Measurements from ENCODE around the gene SPATA12.
"Not testable (repeated sequence)": the region's sequence is repeated elsewhere in the genome, so short reads cannot be mapped to it uniquely, and the experiment has no call there.

Gene SPATA12

DNA sequence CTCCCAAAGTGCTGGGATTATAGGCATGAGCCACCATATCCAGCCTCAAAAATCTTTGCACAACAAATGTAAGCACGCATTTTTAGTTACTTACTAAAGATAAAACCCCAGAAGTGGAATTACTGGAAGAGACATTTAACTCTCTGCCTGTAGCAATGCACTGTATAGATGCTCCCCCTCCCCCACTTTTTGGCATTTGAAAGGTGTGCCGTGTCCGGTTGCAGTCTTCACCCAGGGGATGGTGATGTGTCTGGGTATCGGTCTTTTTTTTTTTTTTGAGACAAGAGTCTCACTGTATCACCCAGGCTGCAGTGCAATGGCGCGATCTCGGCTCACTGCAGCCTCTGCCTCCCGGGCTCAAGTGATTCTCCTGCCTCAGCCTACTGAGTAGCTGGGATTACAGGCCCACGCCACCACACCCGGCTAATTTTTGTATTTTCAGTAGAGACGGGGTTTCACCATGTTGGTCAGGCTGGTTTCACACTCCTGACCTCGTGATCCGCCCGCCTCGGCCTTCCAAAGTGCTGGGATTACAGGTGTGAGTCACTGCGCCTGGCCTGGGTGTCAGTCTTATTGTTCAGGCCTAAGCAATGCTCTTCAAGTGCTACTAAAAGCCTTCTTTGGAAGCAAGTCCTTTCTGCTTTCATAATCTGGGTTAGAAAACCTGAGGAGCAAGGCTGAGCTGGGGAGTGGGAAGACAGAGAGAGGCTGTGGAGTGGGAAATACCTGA lies 23.0 kb downstream of the SPATA12 start:
- DNase-seq (ENCODE audit: low spot score): not testable (repeated sequence)

DNA sequence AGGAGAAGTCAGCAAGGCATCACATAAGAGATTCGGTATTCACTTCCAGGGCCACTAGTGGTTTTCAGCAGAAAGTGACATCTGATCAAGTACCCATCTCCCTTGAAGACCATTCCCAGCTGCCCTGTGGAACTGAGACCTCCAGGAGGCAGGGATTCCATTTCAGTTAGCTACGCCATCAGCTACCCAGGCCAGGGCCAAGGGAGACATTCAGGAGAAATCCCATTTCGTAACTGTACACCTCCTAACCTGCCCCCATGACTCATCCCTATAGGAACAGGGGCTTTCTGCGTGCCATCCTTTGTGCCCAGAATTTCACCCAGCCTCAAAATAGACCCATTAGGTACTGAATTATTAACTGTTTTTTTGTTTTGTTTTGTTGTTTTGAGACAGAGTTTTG lies 24.7 kb downstream of the SPATA12 start:
- no peak for DNase-seq (ENCODE audit: low spot score)

DNA sequence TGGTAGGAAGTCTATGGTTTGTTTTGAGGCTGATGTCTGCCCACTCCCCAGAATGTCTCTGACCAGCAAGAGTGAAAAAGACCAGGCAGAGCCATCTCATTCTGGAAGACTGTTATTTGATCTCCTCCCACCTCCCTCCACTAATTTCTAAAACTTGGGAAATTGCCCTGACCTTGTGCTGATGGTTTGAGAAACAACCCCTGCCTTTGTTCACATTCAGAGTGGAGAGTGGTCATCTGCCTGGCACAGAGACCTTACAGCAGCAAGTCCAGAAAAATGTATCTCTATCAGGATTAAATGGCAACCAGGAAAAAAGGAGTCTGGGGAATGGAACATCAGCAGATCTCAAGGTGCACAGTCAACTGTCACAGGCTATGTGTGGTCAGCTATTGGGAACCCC lies 25.7 kb downstream of the SPATA12 start:
- DNase-seq (ENCODE audit: low spot score): no peak

DNA sequence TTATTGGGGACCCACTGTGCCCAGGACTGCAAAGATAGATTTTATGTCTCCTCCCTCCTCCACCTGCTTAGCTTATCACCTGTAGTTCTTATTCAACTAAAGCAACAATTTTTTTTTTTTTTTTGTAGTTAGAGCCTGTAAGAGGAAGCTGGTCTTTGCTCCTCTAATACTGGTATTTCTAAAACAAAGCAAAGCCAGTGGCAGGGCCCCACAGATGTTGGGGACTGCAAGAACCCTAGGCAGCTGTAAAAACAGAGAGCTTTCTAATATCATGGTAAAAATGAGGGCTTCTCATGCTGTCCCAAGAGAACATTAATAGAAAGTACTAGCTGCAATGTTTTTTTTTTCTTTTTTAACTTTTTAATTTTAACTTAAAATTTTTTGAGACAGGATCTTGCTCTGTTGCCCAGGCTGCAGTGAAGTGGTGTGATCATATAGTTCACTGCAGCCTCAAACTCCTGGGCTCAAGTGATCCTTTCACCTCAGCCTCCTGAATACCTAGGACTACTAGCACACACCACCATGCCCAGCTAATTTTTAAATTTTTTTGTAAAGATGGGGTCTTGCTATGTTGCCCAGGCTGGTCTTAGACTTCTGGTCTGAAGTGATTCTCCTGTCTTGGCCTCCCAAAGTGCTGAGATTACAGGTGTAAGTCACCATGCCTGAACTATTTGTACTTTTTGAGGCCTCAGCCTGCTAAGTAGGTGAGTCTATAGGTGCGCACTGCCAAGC lies 27.1 kb downstream of the SPATA12 start:
- no peak for DNase-seq (ENCODE audit: low spot score)

DNA sequence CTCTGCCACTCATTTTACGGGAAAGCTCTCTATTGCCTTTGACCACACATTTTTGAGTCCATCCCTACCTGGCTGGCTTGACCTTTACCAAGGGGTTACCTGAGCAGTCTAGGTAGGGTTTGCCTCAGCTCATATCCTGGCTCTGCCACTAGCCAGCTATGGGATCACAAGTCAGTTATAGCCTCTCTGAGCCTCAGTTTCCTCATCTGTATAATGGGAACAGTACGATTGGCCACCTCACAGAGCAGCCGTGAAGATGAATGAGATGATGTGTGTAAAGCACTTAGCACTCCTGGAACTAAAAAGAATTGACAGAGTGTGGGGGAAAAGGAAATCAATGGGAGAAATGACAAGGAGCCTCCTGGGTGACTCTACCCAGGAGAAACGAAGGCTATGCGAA lies 28.0 kb downstream of the SPATA12 start:
- no peak for DNase-seq (ENCODE audit: low spot score)

DNA sequence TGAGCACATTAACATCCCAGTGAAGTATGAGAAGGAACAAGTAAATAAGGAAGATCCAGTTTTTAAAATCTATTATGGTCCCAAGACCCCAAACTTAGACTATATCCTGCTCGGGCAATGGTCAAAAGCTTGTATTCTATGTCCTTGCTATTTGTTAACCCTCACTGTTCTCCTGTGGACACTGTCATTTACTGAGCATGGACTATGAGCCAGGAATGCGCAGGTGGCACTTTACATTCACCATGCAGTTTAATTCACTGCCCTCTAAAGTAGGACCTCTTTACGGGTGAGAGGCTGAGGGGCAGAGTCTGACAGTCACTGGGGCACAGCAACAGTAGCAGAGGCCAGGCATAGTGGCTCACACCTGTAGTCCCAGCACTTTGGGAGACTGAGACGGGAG lies 28.6 kb downstream of the SPATA12 start:
- no peak for DNase-seq (ENCODE audit: low spot score)

DNA sequence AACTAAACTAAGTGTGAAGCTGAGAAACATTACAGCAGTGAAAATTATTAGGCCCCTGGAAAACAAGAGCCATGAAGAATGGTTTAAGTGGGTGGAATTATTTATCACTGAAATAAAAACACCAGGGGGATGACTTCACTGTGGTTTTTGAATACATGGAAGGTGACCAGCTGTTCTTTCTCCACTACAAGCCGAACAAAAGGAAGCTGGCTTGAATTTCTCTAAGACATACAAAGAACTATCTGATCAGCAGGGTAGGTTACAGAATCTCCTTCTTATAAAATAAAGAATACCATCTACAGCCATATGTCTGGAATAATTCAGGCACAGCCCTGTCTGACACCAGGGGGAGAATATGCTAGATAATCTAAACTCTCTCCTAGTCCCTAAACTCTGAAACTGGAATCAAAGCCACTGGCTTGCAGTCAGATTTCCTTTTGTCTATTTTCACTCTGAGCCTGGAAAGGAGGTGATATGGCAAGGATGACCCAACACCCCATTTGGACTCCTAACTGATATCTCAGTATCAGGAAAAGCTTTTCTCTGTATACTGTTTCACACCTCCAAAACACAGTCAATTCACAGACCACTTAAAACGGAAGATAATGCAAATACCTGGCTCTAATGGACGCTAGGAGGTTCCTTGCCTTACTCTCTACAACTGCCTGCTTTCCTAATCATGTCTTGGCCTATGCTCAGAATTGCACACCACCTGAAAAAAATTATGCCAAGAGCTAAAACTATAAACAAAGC lies 31.2 kb downstream of the SPATA12 start:
- DNase-seq (ENCODE audit: low spot score): no peak

DNA sequence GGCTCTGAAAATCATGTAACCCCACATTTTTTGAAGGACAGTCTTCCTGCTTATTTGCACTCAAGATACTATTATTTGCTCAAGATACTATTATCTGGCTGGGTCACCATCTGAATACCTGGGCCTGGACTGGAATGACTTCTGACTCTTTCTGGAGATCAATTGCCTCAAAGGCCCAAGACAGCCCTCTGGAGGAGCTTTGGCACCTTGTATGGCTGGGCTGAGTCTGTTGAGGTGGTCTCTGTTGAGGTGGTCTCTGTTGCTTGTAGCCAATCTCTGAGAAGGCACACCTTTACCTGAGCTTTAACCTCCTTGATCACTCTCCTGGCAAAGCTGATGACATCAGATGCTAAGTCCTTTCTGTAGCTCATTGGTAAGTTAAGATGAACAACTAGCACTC lies 33.0 kb downstream of the SPATA12 start:
- DNase-seq (ENCODE audit: low spot score): no peak

DNA sequence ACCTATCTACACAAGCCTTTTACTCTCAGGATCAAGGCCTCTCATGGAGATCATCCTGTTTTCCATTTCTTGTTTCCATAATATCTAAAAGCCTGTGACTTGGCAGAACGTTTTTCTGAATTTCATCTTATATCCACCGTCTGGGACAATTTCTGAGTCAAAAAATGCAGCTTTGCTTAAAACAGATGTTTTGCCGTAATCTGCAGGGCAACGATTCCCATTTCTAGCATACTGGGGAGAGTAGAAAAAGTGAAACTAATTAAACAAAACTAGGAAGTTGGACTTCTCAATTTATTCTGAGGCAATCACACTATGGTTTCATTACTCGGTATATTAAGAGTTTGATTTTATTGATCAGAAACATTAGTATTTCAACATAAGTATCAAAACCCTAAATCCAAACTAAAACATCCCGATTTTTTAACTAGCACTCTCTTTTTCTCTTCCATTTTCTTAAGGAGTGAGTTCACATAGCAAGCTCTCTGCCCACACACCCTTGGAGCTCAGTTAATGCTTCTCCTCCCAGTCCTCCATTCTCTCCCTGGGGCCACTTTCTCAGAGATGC lies 33.6 kb downstream of the SPATA12 start:
- DNase-seq (ENCODE audit: low spot score): no peak

DNA sequence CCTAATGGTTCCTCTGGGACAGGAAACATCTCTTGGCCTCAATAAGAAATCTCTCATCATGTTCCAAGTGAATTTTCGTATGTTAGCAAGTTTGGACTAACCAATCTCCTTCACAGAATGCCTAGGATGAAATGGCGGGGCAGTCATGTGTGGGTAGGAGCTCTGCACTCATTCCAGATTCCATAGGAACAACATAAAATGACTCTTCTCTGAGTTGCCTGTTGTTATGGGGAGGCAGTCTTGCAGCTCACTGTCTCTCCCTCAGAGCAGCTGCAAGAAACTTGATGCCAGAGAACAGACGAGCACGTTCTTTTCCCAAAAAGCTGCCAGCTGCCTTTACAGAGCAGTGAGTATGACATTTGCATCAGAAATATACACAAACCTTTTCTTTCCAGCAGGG lies 34.1 kb downstream of the SPATA12 start:
- DNase-seq (ENCODE audit: low spot score): no peak

DNA sequence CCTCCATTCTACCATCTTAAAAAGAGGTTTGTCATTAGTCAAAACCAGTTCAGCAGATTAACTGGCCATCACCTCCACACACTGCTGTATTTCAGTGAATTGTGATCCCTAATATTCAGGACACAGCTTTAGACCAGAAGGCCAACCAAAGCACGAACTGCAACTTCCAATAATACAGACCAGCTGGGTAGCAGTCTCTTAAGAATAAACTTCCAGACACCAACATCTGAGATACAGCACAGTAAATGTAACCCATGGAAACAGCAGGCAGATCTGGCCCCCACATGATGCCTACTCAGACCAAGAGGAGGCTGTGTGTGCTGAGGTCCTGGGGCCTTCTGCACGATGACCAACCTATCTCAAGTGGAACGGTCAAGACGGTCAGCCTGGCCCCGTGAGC lies 34.9 kb downstream of the SPATA12 start:
- DNase-seq (ENCODE audit: low spot score): no peak

DNA sequence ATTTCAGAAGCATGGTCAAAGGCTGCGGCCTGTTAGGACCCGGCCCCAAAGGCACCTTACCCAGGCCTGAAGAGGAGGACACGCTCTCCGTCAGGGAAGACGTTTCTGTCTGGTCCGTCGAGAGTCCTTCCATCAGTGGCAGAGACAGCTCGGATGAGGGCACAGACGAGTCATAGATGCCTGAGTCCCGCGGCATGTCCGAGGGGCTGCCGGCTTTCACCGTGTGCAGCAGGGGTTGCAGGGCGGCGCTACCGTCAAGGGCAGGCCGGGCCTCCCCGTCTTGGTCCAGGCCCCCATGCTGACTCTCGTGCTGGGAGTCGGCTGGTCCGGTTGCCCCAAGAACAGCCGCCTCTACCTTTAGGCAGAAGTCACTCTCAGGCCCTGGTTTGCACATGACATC lies 37.1 kb downstream of the SPATA12 start:
- DNase-seq (ENCODE audit: low spot score): no peak

DNA sequence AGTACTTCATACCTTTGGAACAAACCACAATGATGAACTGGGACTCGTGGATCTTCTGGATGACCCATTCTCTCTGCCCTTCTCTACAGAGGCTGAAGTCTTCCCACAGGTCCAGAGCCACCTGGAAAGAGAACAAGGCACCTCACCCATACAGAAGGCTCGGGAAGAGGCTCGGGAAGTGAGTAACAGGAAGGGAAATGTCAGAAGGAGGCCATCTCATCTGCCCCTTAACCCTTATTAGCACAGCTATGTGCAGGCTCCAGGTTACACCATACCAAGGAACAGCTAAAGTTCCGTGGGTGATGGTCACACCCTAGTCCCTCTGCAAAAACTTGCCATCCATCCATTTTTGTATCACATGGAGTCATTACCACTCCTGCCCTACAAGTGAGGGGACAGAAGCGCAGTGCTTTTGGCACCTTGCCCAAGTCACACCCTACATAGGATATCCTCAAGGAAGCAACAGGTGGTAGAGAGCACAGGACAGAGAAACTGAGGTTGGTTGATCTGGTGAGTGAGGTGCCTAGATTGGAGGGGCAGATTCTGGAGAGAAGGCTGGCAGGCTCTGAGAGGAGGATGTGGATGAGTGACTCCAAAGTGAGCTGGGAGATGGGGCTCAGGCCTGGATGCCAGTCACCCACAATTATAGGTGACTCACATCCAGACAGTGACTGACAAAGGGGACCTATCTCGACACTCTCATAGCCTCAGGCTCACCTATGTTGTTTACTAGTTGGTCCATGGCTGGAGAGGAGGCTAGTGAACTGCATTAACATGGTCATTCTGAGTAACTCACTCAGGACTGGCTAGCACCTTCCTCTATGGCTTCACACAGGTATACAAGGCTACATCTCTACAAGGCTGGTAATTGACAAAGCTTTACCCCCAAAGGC lies 38.2 kb downstream of the SPATA12 start:
- no peak for DNase-seq (ENCODE audit: low spot score)

DNA sequence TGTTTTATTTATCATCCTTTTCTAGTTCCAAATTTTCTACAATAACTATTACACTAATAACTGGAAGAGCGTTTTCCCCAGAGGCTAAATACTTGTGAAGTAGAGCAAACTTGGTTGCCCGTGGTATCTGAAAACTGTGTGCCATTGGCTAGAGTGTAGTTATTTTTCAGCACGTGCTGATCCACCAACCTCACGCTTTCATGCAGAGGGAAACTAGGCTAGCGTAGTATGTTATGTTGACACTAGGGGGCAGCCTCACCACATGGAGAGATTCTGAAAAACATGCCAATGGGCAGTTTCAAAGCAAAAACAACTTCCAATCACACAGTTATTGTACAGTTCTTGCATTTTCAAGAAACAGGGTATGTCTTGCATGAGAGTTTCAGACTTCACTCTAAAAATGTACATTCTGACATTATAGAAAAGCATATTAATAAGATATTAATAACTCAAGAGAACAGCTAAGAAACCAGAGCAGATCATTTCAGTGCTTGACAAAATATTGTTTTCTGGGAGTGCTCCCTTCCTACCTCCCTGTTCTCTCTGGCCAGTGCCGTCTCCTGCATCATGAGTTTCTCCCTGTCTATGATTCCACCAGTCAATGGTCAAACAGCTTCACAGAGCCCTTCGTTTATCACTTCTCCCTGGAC lies 39.7 kb downstream of the SPATA12 start:
- DNase-seq (ENCODE audit: low spot score): peak; percentile 55

DNA sequence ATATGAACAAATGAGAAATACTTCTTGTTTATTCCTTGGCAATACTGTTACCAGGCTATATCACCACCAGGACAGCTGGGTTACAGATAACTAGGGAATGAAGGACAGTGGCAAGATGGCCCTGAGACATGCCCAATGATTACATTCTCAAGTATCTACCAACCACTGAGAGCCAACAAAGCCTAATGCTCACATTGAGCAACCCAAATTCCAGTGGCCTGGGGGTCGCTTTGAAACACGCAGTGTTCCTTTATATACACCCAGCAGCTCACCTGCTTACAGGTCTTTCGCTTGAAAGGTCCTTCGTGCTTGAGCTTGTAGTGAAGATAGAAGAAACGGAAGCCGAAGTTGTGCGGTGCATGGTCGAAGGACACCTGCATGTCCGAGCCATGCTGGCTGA lies 45.1 kb downstream of the SPATA12 start:
- DNase-seq (ENCODE audit: low spot score): no peak

DNA sequence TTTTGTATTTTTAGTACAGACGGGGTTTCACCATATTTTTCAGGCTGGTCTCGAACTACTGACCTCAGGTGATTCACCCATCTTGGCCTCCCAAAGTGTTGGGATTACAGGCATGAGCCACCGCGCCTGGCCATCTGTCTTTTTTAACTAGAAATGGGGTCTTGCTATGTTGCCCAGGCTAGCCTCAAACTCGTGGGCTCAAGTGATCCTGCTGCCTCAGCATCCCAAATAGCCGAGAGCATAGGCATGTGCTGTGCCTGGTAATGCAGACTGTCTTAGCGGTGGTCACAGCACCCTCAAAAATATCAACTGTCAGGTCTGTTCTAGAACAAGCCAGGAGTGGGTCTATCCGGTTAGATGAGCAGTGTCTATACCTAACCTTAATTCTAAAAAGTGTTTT lies 48.2 kb downstream of the SPATA12 start:
- DNase-seq (ENCODE audit: low spot score): no peak

DNA sequence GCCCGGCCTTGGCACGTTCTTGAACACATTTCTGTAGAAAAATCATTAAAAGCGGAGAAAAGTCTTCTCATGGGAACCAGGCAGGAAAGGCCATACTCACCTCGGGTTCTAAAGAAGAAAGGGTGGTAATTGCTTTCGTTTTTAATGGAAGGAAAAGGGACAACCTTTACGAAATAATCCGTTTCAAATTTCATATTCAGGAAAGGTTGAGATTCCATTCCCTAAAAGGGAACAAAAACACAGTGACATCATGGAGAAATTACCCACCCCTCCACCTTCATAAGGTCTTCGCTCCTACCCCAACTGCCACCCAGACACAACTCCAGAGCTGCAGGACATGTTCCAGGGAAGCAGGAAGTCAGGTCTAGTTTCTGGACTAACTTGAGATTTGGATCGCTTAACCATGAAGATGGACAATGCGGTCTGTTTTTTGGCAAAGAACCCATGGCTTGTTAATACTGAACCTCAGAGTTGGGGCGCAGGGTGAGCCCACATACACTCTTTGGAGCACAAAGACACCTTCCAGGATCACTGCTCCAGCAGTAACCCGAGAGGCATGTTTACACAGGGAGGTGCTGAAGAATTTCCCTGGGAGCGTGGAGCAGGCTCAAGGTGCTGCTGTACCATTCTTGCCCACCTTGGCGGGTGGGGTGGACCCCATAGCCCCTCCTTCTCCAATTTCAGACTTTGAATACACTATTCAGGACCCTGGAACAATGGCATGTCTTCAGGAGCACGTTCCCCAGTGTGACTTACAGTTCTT lies 49.2 kb downstream of the SPATA12 start:
- DNase-seq (ENCODE audit: low spot score): no peak

DNA sequence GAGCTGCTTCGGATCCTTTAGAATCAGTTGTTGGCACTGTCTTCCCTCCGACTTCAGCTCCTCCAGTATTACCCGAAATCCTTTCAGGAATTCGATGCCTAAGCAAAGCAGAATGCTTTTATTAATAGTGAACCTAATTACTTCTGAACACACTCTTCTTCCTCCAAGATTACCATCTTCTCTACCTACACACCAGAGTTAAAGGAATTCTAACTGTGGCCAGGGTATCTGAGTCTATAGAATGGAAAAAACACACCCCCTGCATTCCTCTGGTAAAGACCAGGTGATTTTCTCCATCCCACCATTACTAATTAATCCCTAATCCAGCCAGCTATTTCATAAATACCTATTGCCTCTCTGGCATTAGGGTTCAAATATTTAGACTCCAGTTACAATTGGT lies 49.8 kb downstream of the SPATA12 start:
- no peak for DNase-seq (ENCODE audit: low spot score)

DNA sequence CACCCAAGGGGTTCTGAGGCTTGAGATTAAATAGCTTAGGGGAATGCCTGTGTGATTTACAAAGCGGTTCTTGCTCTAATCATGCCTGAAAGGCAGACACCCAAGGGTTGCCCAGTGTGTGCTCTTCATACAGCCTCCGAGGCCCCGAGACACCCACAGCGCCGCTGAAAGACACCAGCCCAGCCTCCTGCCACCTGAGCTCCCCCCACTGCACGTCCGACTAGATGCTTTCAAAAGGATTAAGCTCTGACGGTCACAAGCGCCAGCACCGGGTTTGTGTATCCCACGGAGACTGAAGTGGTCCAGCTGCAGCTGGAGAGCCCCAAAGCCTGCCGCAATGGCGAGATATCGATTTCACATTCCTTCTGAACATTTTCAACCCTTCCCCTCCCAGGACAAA lies 50.3 kb downstream of the SPATA12 start:
- no peak for DNase-seq (ENCODE audit: low spot score)

DNA sequence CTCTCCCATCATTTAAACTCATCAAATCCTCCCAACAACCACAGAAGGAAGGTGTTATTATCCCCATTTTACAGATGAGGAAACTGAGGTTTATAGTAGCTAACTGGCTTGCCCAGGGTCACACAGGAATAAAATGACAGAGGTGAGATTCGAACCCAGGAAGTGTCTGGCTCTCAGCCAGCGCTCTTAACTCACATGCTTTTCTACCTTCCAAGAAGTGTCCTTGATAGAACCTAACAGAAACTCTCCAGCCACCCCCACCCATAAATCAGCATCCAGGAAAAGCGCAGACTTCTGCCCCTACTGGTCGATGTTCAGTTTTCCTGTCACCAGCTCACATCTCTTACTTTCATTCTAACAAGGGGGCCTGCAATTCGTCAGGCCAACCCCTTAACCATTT lies 51.7 kb downstream of the SPATA12 start:
- DNase-seq (ENCODE audit: low spot score): no peak

DNA sequence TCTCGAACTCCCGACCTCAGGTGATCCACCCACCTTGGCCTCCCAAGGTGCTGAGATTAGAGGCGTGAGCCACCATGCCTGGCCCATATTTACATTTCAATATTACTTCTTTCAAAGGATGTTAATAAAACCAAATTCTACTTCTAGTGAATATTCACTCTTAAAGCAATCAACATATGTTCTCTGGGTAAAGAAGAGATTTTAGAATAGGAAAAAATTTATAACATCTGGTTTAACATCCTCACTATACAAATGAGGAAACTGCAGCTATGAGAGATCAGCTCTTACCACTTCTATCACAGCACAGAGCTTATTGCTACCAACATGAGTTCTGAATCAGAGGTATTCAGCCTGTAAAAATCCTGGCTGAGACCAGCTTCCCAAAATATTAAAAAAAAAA lies 56.0 kb downstream of the SPATA12 start:
- DNase-seq (ENCODE audit: low spot score): no peak

Measured in hepatic stellate cell (primary cell).